GM12878 (cell line): ENCODE data around the gene TBC1D1. TPM values are rescaled to one million over a fixed set of nuclear protein-coding genes. Genes with fewer than 3 reads are reported as not detected.

Experiments
- ATAC-seq: fragments of 200-7000 bp; cut with Tn5 transposase; 3 replicates; pipeline ENCODE4 v1.9.1; 2020; ENCODE audit warnings: mild to moderate bottlenecking, moderate library complexity
- BruUV-seq: library from RNA; stranded (reverse); fragments of 400-500 nt; replicated peaks from 2 replicates; lab custom pipeline; 2021; lab: Mats Ljungman, UMichigan
- CTCF ChIA-PET: fragments of 300-600 bp; sonication (Branson Sonifier 250); formaldehyde crosslinking; extraction: SDS; loops from one replicate; lab custom pipeline; 2021; ENCODE audit warnings: inconsistent platforms; lab: Yijun Ruan, JAX
- POLR2A ChIA-PET: fragments of 350-600 bp; formaldehyde crosslinking; extraction: SDS; loops from one replicate; lab custom pipeline; 2021; ENCODE audit warnings: inconsistent platforms; lab: Charles Lee
- RAD21 ChIA-PET: fragments of 300-600 bp; sonication (Branson Sonifier 250); formaldehyde crosslinking; loops from one replicate; lab custom pipeline; 2023; ENCODE audit warnings: antibody characterized with exemption; ENCODE audit not compliant: unreplicated experiment; lab: Charles Lee
- SMC1A ChIA-PET: fragments of 300-600 bp; sonication (Branson Sonifier 250); formaldehyde crosslinking; loops from one replicate; lab custom pipeline; 2023; ENCODE audit not compliant: unreplicated experiment, uncharacterized antibody; lab: Charles Lee
- DNase-seq: peaks from one replicate; pipeline ENCODE4 v3.0.0-alpha.2; 2011; ENCODE audit warnings: low read depth, low spot score
- FAIRE-seq: peaks from 3 replicates; lab custom pipeline; 2011; peaks lifted over from hg19 to GRCh38; lab: Jason Lieb, UNC
- H2AFZ ChIP-seq: 2 replicates; pipeline ENCODE4 v1.6.0; 2011; ENCODE audit warnings: low read depth, low read length, control low read depth; ENCODE audit not compliant: control insufficient read depth
- H3K27ac ChIP-seq: 2 replicates; pipeline ENCODE4 v1.5.1; 2011; ENCODE audit warnings: control low read depth; ENCODE audit not compliant: control insufficient read depth, insufficient read depth
- H3K27me3 ChIP-seq, 2 experiments: replicated peaks in 1 of 2; 2 replicates each; pipeline versions ENCODE4 v1.6.0 to v1.6.1; 2011; ENCODE audit warnings: low read length in 1 of 2; ENCODE audit not compliant: control insufficient read depth in 2 of 2, insufficient read depth in 2 of 2
- H3K36me3 ChIP-seq, 2 experiments: 2 replicates each; pipeline ENCODE4 v1.5.1; 2011; ENCODE audit warnings: low read length in 1 of 2; ENCODE audit not compliant: control insufficient read depth in 2 of 2, insufficient read depth in 2 of 2
- H3K4me1 ChIP-seq: 2 replicates; pipeline ENCODE4 v1.6.1; 2011; ENCODE audit warnings: mild to moderate bottlenecking, low read length, moderate library complexity, mixed read lengths; ENCODE audit not compliant: control insufficient read depth, insufficient read depth
- H3K4me2 ChIP-seq: 2 replicates; pipeline ENCODE4 v1.6.0; 2011; ENCODE audit warnings: control low read depth; ENCODE audit not compliant: control insufficient read depth, insufficient read depth
- H3K4me3 ChIP-seq: fragments of 200-600 bp; sonication (generic); 2 replicates; pipeline ENCODE4 v1.5.1; 2016
- H3K79me2 ChIP-seq: 2 replicates; pipeline ENCODE4 v1.6.0; 2011; ENCODE audit warnings: low read length; ENCODE audit not compliant: control insufficient read depth, insufficient read depth
- H3K9ac ChIP-seq: 2 replicates; pipeline ENCODE4 v1.8.0; 2011; ENCODE audit warnings: low read length, control low read depth, mixed read lengths; ENCODE audit not compliant: control insufficient read depth, insufficient read depth
- H3K9me3 ChIP-seq: replicated peaks from 3 replicates; pipeline ENCODE4 v1.5.1; 2011; ENCODE audit warnings: mild to moderate bottlenecking, low read length; ENCODE audit not compliant: control insufficient read depth, insufficient read depth
- H4K20me1 ChIP-seq: 2 replicates; pipeline ENCODE4 v1.6.0; 2011; ENCODE audit not compliant: control insufficient read depth, insufficient read depth
- BHLHE40 ChIP-seq, 2 experiments: fragments of 450-650 bp in 1 of 2; IDR thresholded peaks; 2 replicates each; pipeline ENCODE4 v1.6.1; 2011 to 2017; ENCODE audit warnings: low read depth in 2 of 2, borderline replicate concordance in 1 of 2, improper control_type of control experiment in 1 of 2, low read length in 1 of 2, mild to moderate bottlenecking in 1 of 2
- CTCF ChIP-seq, 3 experiments: IDR thresholded peaks in 2 of 3; conservative IDR thresholded peaks in 1 of 3; 2 replicates each; pipeline ENCODE4 v1.5.1; 2011; ENCODE audit warnings: low read depth in 3 of 3, low read length in 3 of 3, mild to moderate bottlenecking in 3 of 3, control low read depth in 2 of 3, moderate library complexity in 2 of 3, inconsistent platforms in 1 of 3, mixed read lengths in 1 of 3; ENCODE audit not compliant: control insufficient read depth in 2 of 3, insufficient read depth in 1 of 3; ENCODE audit errors: extremely low read depth in 1 of 3
- GATAD2B ChIP-seq: fragments of 450-650 bp; conservative IDR thresholded peaks from 2 replicates; pipeline ENCODE4 v1.6.1; 2017; ENCODE audit warnings: low read depth, mild to moderate bottlenecking, moderate library complexity
- IKZF1 ChIP-seq: fragments of 450-650 bp; conservative IDR thresholded peaks from 2 replicates; pipeline ENCODE4 v1.6.1; 2017; ENCODE audit warnings: antibody characterized with exemption, mild to moderate bottlenecking
- WRNIP1 ChIP-seq: IDR thresholded peaks from 2 replicates; pipeline ENCODE4 v1.6.1; 2011; ENCODE audit warnings: low read depth, low read length, improper control_type of control experiment, borderline replicate concordance
- WGBS: methylation state at CpG from one replicate; pipeline ENCODE4 v1.1.6; 2016; ENCODE audit warnings: low lambda C conversion rate; ENCODE audit not compliant: insufficient replicate concordance, insufficient coverage; ENCODE audit errors: missing lambda C conversion rate; 5-methylcytosine and 5-hydroxymethylcytosine counted together
- in situ Hi-C: fragments of 300-500 bp; cut with MboI; formaldehyde crosslinking; loops from 9 replicates; pipeline ENCODE4 v1.14.3; 2018; ENCODE audit warnings: mixed read lengths
- intact Hi-C: fragments of 100-400 bp; cut with micrococcal nuclease; formaldehyde crosslinking; loops from one replicate; pipeline ENCODE4 v1.14.2; 2022; ENCODE audit not compliant: unreplicated experiment
- polyA plus RNA-seq, 11 experiments: library from polyadenylated mRNA; depleted of rRNA in 4 of 11; unstranded in 6 of 11; stranded (reverse) in 5 of 11; fragments of >200 nt; fragmentation: Nextera tagmentation in 4 of 11; fragmentation: Illumina TruSeq in 1 of 11; extraction: Ambion mirVana in 4 of 11; extraction: Trizol in 1 of 11; gene quantifications; 1 replicate in 1 of 11; 2 replicates in 10 of 11; pipeline versions ENCODE4 v1.2.1 to v1.2.3, GENCODE V29; 2011 to 2016; ENCODE audit warnings: inconsistent platforms in 2 of 11, missing spikeins in 2 of 11, low read depth in 1 of 11
- total RNA-seq, 4 experiments: library from RNA; depleted of rRNA in 3 of 4; stranded (reverse); fragments of >200 nt in 3 of 4; fragmentation: Illumina TruSeq in 1 of 4; extraction: Trizol in 1 of 4; gene quantifications; 2 replicates each; pipeline versions ENCODE4 v1.2.1 to v1.2.3, GENCODE V29; 2013 to 2021

Gene TBC1D1
- total and polyA plus RNA-seq, 10 of the 15 experiments (the other 5 are each of a cell fraction or from before 2014, with no cell fraction given): 5.3 to 102 (median 57.8) TPM

- peaks cover 17% of the 10 kb centered on the region for H3K79me2 ChIP-seq
- in situ Hi-C loops: no loop called here
- H3K36me3 ChIP-seq: no peaks in the 10 kb centered on the region; a peak in 1 of 4 replicates
- peak; percentile 36 for ATAC-seq
- H3K27ac ChIP-seq: no peak overlapping the region
- H2AFZ ChIP-seq: peak overlapping the region; percentile 71
- ChIA-PET POLR2A (interaction anchor here (1.8 to 2.7 kb wide), 2 partner anchors 11 to 64 kb away, joined by 4 to 14 read pairs; partner anchors contain the start of gene PGM2), CTCF (interaction anchor here (0.9 to 1.5 kb wide), 7 partner anchors 29 to 146 kb away, joined by 3 to 8 read pairs (median 4); no protein-coding TSS in a partner anchor)
- H3K4me1 ChIP-seq: peaks cover 16% of the 10 kb centered on the region
- peak; percentile 21; the same call in 1 of the 2 replicates for TF ChIP-seq IKZF1
- TF ChIP-seq CTCF (IDR thresholded peaks at IDR 0.05 in 2 of 3, conservative IDR thresholded peaks at IDR 0.05 in 1 of 3; ENCODE audit: control insufficient read depth in 2 of 3, extremely low read depth in 1 of 3, insufficient read depth in 1 of 3, low read depth in 3 of 3, low read length in 3 of 3): peak; percentile 4 to 49 (median 13); a peak in 2 of 6 replicates
- no peak for TF ChIP-seq WRNIP1
- TF ChIP-seq GATAD2B: peak; percentile 30; the same call in 1 of the 2 replicates
- 0 out of 4 replicates have a peak, but pooled peaks of 1 of the 2 experiments have one; percentile 3 for TF ChIP-seq BHLHE40 (IDR thresholded peaks at IDR 0.05; ENCODE audit: borderline replicate concordance in 1 of 2, low read depth in 2 of 2, low read length in 1 of 2)
- TF ChIP-seq, all 136 proteins: peak for 4
- DNase-seq (no peak), FAIRE-seq (no peak)
- intact Hi-C loops: loop anchor here (2.0 to 10.0 kb wide), 5 partner anchors 63 to 1648 kb away; partner anchors contain the start of genes ARAP2 and PGM2
- Histone ChIP-seq H3K4me2 (peak overlapping the region; percentile 75), H4K20me1 (no peaks in the 10 kb centered on the region), H3K4me3 (peak overlapping the region; percentile 59; the same call in 1 of the 2 replicates), H3K9ac (peak overlapping the region; percentile 68; the same call in 1 of the 2 replicates), H3K9me3 (no peaks in the 10 kb centered on the region), H3K27me3 (no peaks in the 10 kb centered on the region)
- 55% methylated on average over 59 of the region's 63 CpGs for WGBS
- SMC1A ChIA-PET: interaction anchor here (0.9 to 1.6 kb wide), 7 partner anchors 8 to 86 kb away, joined by 3 to 6 read pairs (median 5); no protein-coding TSS in a partner anchor
- RAD21 ChIA-PET: interaction anchor here (0.7 to 3.8 kb wide), 6 partner anchors 8 to 287 kb away, joined by 3 to 29 read pairs (median 4); partner anchors contain the start of gene PGM2
- TSS peak; percentile 63 for BruUV-seq
Observed at GRCh38 chr4:37889849-37890800, 759 bp upstream of the TBC1D1 start.
